ENCODE measurements around the gene THOC6. TPM values are rescaled to one million over a fixed set of nuclear protein-coding genes. Genes with fewer than 3 reads are reported as not detected.
A peak's percentile ranks its signal among the peaks of the same experiment; 100 is the strongest.
"Not testable (repeated sequence)": the region's sequence is repeated elsewhere in the genome, so short reads cannot be mapped to it uniquely, and the experiment has no call there.

THOC6 gene
- polyA plus RNA-seq, 2 of the 4 experiments (the other 2 are of a cell fraction): 32.5 to 53.2 TPM

DNA sequence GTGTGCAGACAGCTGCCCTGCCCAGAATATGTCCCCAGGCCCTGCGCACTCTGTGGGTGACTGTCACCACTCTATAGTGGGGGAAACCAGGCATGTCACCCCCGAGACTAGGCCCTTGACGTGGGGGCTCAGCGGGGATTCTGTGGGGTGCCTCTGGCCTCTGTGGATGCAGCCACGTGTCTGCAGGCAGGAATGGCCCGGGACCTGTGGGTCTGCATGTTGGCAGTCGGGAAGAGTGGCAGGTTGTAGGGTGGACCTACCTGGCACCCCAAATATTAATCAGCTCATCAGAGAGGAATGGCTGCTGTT, 42.6 kb downstream of the THOC6 start:
- Histone ChIP-seq H3K4me1 (peaks cover 17% of the 10 kb centered on the region), H3K4me2 (no peak overlapping the region), H3K4me3 (no peak overlapping the region), H3K9me3 (no peaks in the 10 kb centered on the region), H3K27ac (peak overlapping the region in 1 of 2 experiments; percentile 69; a peak in 2 of 6 replicates)
- CTCF ChIA-PET: interaction anchor here (1.3 to 12.4 kb wide), 5 partner anchors 23 to 63 kb away, joined by 4 to 186 read pairs (median 6); partner anchors contain the start of genes ZNF213 and ZSCAN10
- no peak for ATAC-seq
- FAIRE-seq: no peak
- 88% methylated on average over 3 of the region's 7 CpGs for WGBS (ENCODE audit: missing lambda C conversion rate)
- TF ChIP-seq RNF2 (IDR thresholded peaks at IDR 0.05; ENCODE audit: borderline replicate concordance, low read depth): no peak
- TF ChIP-seq POLR2AphosphoS2 (conservative IDR thresholded peaks at IDR 0.05; ENCODE audit: low read length): no peak
- no peak for TF ChIP-seq CHD2 (IDR thresholded peaks at IDR 0.05; ENCODE audit: low read length, partially characterized antibody)
- POLR2A ChIA-PET: no interaction called here
- no peak for DNase-seq (ENCODE audit: low read depth in 1 of 2, low spot score in 1 of 2)

DNA sequence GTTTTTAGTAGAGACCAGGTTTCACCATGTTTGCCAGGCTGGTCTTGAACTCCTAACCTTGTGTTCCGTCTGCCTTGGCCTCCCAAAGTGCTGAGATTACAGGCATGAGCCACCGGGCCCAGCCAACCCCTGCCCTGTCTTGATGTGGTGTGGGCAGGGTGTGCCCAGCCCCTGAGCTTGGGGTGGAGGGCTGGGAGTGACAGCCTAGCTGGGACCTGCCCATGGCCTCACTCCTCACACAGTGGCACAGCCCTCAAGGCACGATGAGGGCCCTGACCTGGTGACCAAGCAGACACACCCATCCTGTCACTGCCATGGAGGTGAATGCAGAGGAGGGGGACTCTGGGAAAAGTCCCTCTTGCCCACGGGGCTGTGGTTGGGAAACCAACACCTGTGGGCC, 44.7 kb downstream of the THOC6 start:
- Histone ChIP-seq H3K4me2 (no peak overlapping the region), H3K9me3 (no peaks in the 10 kb centered on the region), H3K4me3 (no peak overlapping the region), H3K27ac (no peak overlapping the region), H3K4me1 (peaks cover 17% of the 10 kb centered on the region)
- FAIRE-seq (no peak), ATAC-seq (no peak), DNase-seq (ENCODE audit: low read depth in 1 of 2, low spot score in 1 of 2) (no peak)
- WGBS (ENCODE audit: missing lambda C conversion rate): 75% methylated on average over 4 of the region's 4 CpGs
- ChIA-PET POLR2A (no interaction called here), CTCF (interaction anchor here (1.2 kb wide), 1 partner anchor 34 kb away, joined by 5 read pairs; no protein-coding TSS in a partner anchor)
- TF ChIP-seq REST (IDR thresholded peaks at IDR 0.05): no peak
- no peak for TF ChIP-seq HOXB5 (CRISPR knock-in tag; IDR thresholded peaks at IDR 0.05)
- no peak for TF ChIP-seq SMC3 (IDR thresholded peaks at IDR 0.05)
- TF ChIP-seq HOXB13 (CRISPR knock-in tag; IDR thresholded peaks at IDR 0.05; ENCODE audit: low read depth): no peak
- TF ChIP-seq HEYL (CRISPR knock-in tag; IDR thresholded peaks at IDR 0.05): no peak
- TF ChIP-seq CBX2 (IDR thresholded peaks at IDR 0.05; ENCODE audit: borderline replicate concordance, low read depth): no peak
- TF ChIP-seq POLR2A (IDR thresholded peaks at IDR 0.05; ENCODE audit: low read length): no peak
- no peak for TF ChIP-seq ZSCAN20 (CRISPR knock-in tag; IDR thresholded peaks at IDR 0.05)
- no peak for TF ChIP-seq KDM5A (IDR thresholded peaks at IDR 0.05)
- TF ChIP-seq HDAC2 (IDR thresholded peaks at IDR 0.05): no peak
- TF ChIP-seq RFX5 (IDR thresholded peaks at IDR 0.05): no peak

- H3K9me3 ChIP-seq; H3K4me2 ChIP-seq; POLR2A ChIA-PET; H3K27ac ChIP-seq; H3K4me3 ChIP-seq; DNase-seq (ENCODE audit: low read depth in 1 of 2, low spot score in 1 of 2); ATAC-seq; FAIRE-seq: not testable (repeated sequence)
- H3K4me1 ChIP-seq: peaks cover 17% of the 10 kb centered on the region
- CTCF ChIA-PET: interaction anchor here (1.1 to 1.9 kb wide), 2 partner anchors 19 to 22 kb away, joined by 3 to 4 read pairs; no protein-coding TSS in a partner anchor
- WGBS (ENCODE audit: missing lambda C conversion rate): 74% methylated on average over 7 of the region's 11 CpGs
Measured at GRCh38 chr16:3069146-3069545, 45.3 kb downstream of the THOC6 start.

DNA sequence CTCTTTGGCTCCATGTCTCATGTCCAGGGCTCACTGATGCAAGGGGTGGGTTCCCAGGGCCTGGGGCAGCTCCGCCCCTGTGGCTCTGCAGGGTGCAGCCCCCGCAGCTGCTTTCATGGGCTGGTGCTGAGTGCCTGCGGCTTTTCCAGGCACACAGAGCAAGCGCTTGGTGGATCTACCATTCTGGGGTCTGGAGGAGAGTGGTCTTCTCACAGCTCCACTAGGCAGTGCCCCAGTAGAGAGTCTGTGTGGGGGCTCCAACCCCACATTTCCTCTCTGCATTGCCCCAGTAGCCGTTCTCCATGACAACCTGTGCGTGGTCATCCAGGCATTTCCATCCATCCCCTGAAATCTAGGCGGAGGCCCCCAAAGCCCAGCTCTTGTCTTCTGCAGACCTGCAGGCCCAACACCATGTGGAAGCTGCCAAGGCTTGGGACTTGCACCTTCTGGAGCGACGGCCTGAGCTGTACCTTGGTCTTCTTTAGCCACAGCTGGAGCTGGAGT, 46.8 kb downstream of the THOC6 start:
- no peak for TF ChIP-seq HES2 (IDR thresholded peaks at IDR 0.05)
- TF ChIP-seq, protein P1, sequence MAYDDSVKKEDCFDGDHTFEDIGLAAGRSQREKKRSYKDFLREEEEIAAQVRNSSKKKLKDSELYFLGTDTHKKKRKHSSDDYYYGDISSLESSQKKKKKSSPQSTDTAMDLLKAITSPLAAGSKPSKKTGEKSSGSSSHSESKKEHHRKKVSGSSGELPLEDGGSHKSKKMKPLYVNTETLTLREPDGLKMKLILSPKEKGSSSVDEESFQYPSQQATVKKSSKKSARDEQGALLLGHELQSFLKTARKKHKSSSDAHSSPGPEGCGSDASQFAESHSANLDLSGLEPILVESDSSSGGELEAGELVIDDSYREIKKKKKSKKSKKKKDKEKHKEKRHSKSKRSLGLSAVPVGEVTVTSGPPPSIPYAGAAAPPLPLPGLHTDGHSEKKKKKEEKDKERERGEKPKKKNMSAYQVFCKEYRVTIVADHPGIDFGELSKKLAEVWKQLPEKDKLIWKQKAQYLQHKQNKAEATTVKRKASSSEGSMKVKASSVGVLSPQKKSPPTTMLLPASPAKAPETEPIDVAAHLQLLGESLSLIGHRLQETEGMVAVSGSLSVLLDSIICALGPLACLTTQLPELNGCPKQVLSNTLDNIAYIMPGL (CRISPR knock-in tag; IDR thresholded peaks at IDR 0.05; ENCODE audit: borderline replicate concordance): no peak
- TF ChIP-seq RARB (CRISPR knock-in tag; IDR thresholded peaks at IDR 0.05): no peak
- no peak for TF ChIP-seq CEBPB (IDR thresholded peaks at IDR 0.05)
- TF ChIP-seq MYC (IDR thresholded peaks at IDR 0.05; ENCODE audit: borderline replicate concordance, low read length): no peak
- FAIRE-seq (no peak), ATAC-seq (no peak), DNase-seq (ENCODE audit: low read depth in 1 of 2, low spot score in 1 of 2) (no peak)
- Histone ChIP-seq H3K27ac (no peak overlapping the region), H3K4me1 (peaks cover 5% of the 10 kb centered on the region; the same call in 2 of the 3 replicates), H3K4me2 (no peak overlapping the region), H3K9me3 (no peaks in the 10 kb centered on the region), H3K4me3 (no peak overlapping the region)
- 93% methylated on average over 9 of the region's 9 CpGs for WGBS (ENCODE audit: missing lambda C conversion rate)
- POLR2A ChIA-PET: no interaction called here
- CTCF ChIA-PET: interaction anchor here (1.0 to 1.9 kb wide), 5 partner anchors 10 to 59 kb away, joined by 3 to 8 read pairs (median 4); no protein-coding TSS in a partner anchor
